NCI-H1417 (cell line): ENCODE data around the gene OMA1.
"Not testable (repeated sequence)": the region's sequence is repeated elsewhere in the genome, so short reads cannot be mapped to it uniquely, and the experiment has no call there.

Experiments
- DNase-seq, 3 experiments: peaks; one replicate each; lab custom pipeline; 2025; lab: John Stamatoyannopoulos, UW

The OMA1 gene

GRCh38 chr1:58546520-58547308 lies at the start of gene OMA1:
OMA1 (minus strand) TSS chr1:58546726; CDS start chr1:58539294, 7,432 bp downstream.
- DNase-seq, result peak; percentile 92 to 97 (median 95)

DNA sequence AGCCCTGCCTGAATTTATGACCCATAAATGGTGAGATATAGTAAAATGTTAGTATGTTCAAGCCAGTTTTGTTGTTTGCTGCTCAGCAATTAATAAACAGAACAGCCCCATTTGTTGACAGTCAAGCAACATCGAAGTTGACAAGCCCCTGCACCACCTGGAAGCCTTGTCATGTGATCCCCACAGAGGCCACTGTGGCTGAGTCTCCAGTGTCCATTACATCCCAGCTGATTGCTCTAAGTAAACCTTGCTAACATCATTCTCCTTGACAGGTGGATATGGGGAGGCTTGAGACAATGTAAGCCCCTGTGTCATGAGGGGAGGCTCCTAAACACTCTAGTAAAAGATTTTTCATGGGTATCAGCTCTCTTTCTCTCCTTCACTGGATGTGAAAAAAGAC lies 48.0 kb upstream of the OMA1 start:
- DNase-seq, result no peak

- DNase-seq, result no peak
These were observed 46.1 kb upstream of the OMA1 start for GRCh38 chr1:58592522-58593134.

DNA sequence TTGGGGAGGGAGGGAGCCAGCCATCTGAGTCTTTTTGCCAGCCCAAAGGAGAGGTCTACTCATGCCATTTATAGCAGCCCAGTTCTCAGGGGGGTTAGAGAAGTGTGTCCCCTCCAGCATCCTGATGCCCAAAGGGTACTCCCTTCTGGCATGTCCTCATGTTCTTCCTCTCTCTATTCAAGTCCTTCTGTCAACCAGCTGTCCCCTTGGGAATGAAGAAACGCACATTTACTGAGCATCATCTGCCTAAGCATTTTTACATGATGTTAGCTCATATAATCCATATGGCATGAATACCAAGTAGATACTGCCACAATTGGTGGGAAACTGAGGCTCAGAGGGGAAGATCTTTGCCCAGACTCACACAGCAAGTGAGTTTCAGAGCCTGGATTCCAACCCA lies 45.3 kb upstream of the OMA1 start:
- no peak for DNase-seq

GRCh38 chr1:58590019-58590418 lies 43.5 kb upstream of the OMA1 start:
- no peak for DNase-seq

DNA sequence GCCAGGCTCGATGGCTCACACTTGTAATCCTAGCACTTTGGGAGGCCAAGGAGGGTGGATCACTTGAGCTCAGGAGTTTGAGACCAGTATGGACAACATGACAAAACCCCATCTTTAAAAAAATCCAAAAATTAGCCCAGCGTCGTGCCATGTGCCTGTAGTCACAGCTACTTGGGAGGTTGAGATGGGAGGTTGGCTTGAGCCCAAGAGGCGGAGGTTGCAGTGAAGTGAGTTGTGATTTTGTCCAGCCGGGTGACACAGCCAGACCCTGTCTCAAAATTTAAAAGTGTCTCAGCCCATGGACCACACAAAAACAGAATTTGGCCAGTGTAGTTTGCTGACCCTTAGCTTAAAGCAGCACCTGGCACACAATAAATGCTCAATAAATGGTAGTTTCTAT lies 41.9 kb upstream of the OMA1 start:
- DNase-seq, result no peak

- DNase-seq, result no peak
These were observed 41.1 kb upstream of the OMA1 start for GRCh38 chr1:58587667-58588066.

DNA sequence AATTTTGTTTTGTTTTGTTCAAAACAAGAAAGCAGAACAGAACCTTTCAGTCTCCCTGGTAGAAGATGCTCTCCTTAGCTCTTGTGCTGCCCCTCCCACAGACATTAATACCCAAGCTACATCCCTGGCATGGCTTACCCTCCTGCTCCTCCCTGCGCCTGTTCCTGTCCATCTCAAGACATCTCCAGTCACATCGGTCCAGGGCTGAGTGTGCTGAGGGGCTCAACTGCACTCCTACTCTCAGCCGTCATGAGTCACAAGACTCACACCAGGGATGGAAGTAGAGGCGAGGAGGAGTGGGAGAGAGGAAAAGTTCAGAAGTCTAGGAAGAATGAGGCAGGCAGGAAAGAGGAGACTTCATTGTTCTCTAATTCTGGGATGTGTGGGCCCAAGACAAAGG lies 39.7 kb upstream of the OMA1 start:
- DNase-seq, result no peak

DNA sequence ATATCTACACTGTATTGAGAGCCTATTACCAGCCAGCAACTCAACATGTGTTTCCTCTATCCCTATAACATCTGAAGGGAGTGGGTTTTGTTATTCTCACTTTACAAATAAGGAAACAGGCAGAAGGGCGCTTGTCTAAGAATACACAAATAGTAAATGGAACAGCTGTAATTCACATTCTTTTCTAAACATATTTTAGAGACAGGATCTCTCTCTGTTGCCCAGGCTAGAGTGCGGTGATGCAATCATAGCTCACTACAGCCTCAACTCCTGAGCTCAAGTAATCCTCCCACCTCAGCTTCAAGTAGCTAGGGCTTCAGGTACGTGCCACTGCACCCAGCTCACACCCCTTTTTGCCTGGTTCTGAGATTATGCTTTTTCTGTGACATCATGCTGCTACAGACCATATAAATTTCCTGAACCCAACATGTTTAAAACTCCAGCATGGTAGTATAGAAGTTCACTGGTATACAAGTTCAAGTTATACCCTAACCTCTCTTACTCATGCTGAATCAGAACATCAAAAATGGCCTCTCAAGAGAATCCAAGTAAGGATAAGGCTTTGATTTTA lies 39.1 kb upstream of the OMA1 start:
- DNase-seq, result no peak

DNA sequence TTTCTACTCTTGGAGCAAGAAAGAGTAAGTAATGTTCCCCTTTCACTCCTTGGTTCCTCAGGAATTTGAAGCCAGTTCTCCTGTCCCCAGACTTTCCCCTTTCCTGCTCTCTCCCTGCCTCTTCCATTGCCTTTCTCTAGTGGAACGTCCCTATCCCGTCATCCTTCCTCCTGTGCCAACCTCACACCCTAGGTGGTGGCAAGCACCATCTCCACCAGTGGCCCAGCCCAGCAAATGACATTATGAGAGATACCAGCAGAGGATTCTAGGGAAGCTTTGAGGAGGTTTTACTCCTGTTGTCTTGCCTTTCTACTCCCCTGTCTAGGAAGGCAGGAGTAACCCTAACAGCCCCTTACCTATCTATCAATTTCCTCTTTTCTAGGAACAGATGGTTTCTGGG lies 38.6 kb upstream of the OMA1 start:
- no peak for DNase-seq

DNA sequence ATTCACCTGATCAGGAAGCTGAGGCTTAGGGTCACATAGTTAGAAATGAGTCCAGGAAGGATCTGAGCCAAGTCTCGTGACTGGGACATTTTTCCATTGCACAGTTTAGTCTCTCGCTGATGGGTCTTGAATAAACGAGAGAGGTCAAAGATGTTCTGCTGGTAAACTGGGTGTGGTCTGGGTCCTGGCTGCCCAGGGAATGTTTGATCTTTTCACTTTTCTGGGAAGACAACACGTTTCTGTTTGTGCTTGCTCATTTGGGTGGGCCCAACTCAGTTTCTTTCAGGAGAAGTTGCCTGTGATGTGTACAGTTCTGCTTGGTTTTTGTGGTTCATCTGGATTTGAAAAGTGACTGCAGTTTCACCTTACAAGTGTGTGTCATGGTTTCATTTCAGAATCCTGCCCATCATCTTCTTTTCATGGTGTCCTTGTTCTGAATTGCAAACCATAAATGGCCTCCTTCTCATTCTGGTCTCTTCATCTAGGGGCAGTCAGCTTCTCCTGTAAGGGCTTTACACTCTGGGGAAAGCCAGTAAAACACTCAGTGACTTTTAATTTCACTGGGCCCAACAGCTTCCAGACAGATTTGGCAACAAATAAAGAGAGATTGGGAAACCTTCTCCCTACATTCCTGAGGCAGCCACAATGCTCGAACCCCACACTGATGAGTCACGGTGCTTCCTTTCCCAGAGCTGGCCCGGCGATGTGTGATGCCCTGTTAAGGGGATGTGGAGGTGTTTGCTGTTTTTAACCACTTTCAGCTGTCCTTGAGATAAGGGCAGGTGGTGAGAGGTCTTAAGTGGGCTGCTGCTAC lies 37.8 kb upstream of the OMA1 start:
- DNase-seq, result no peak

GRCh38 chr1:58583496-58583895 lies 37.0 kb upstream of the OMA1 start:
- no peak for DNase-seq

- DNase-seq, result not testable (repeated sequence)
These were observed 35.6 kb upstream of the OMA1 start for GRCh38 chr1:58582143-58582542.

DNA sequence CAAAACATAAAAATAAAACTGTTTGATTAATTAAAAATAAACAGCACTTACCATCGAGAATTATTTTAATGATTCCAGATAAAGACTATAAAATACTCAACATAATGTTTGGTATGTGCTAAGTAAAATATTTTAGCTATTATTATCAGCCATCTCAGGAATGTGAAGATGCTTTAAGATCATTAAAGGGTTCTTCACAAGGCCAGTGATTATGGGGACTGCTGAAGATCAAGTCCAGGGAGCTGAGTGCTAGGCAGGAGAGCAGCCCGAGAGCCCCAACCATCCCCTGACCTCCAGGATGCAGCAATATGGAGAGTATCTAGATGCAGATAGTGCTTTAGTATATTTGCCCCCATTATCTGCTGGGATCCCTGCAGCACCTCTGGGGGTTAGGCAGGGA lies 35.1 kb upstream of the OMA1 start:
- no peak for DNase-seq

- no peak for DNase-seq
These were observed 33.7 kb upstream of the OMA1 start for GRCh38 chr1:58580186-58580585.

GRCh38 chr1:58577654-58578030 lies 31.1 kb upstream of the OMA1 start:
- no peak for DNase-seq

DNA sequence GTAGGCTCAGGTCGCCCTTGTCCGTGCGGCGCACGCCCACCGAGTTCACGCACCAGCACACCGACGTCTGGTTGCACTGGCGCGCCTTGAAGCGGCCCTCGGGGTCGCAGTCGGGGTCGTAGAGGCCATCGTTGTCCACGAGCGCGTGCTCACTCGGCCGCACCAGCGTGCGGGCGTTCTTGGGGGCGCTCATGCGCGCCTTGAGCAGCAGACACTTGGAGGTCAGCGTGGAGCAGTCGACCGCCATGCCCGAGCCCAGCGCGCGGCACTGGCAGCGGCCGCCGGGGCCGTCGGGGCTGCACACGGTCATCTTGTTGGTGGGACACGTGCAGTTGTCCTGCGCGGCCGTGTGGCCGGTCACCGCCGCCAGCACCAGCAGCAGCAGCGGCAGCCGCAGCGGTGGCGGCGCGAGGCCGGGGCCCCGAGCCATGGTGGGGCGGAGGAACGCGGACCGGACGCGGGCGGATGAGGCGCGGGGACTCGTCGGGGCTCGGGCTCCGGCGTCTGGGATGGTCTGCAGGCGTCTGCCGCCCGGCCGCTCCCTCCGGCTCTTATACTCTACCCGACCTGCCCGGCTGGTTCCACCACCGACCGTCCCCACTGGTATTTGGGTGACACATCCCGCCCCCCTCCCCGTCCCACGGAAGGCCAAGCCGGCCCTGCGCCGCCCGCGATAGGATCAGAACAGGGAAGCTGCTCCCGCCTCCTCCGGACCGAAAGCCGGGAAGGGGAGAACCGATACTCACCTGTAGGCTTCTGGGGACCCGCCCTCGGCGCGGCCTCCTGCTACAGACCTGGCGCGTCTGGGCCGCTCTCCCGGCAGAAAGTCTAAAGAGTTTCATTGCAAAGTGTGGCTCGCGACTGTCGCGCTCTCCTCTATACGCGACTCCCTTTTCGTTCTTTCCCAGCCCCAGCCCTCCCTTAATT lies 30.5 kb upstream of the OMA1 start, which contains the start of gene TACSTD2:
Gene TACSTD2, minus strand, starts transcription at position 526 of the 927 bp plus-strand sequence. Its CDS starts 96 bp downstream, at position 430.
- no peak for DNase-seq

DNA sequence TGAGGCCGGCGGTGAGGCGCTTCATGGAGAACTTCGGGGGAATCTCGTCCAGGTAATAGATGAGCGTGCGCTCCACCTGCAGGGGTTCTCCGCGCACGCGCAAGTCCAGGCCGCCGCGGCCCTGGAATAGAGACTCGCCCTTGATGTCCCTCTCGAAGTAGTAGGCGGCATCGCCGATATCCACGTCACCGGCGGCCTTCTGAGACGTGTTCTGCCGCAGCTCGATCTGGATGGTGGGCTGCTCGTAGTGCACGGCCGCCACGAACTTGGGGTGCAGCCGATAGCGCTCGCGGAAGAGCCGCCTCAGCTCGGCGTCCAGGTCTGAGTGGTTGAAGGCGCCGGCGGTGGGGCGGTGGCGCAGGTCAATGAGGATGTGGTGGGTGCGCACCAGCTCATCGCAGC lies 29.8 kb upstream of the OMA1 start:
- peak in 1 of 3 experiments; percentile 14 for DNase-seq

- DNase-seq, result no peak
These were observed 29.2 kb upstream of the OMA1 start for GRCh38 chr1:58575551-58576324.

GRCh38 chr1:58574816-58575215 lies 28.3 kb upstream of the OMA1 start:
- no peak for DNase-seq
